Astrocyte (in vitro differentiated cells and primary cell): Measurements from ENCODE around the gene KCNK13. TPM values are rescaled to one million over a fixed set of nuclear protein-coding genes. Genes with fewer than 3 reads are reported as not detected.
A peak's percentile ranks its signal among the peaks of the same experiment; 100 is the strongest.

ENCODE experiments used
- DNase-seq: peaks from one replicate; pipeline ENCODE4 v3.0.0-alpha.2; 2010; ENCODE audit warnings: low read depth
- FAIRE-seq: peaks from 2 replicates; lab custom pipeline; 2011; peaks lifted over from hg19 to GRCh38; lab: Jason Lieb, UNC
- H2AFZ ChIP-seq: 2 replicates; pipeline ENCODE4 v1.6.0; 2012; ENCODE audit warnings: low read depth, low read length, inconsistent platforms
- H3K27ac ChIP-seq: 2 replicates; pipeline ENCODE4 v1.5.1; 2011; ENCODE audit warnings: low read depth, low read length, inconsistent platforms
- H3K27me3 ChIP-seq: 2 replicates; pipeline ENCODE4 v1.6.0; 2011; ENCODE audit warnings: low read length, inconsistent platforms; ENCODE audit not compliant: insufficient read depth
- H3K36me3 ChIP-seq: 2 replicates; pipeline ENCODE4 v1.5.1; 2011; ENCODE audit warnings: low read length, inconsistent platforms; ENCODE audit not compliant: insufficient read depth
- H3K4me1 ChIP-seq: 2 replicates; pipeline ENCODE4 v1.5.1; 2011; ENCODE audit warnings: low read length, inconsistent platforms; ENCODE audit not compliant: insufficient read depth
- H3K4me2 ChIP-seq: 2 replicates; pipeline ENCODE4 v1.6.0; 2012; ENCODE audit warnings: low read length, inconsistent platforms
- H3K4me3 ChIP-seq: 2 replicates; pipeline ENCODE4 v1.5.1; 2011; ENCODE audit warnings: low read depth, mild to moderate bottlenecking, low read length, inconsistent platforms; ENCODE audit not compliant: insufficient read depth
- H3K79me2 ChIP-seq: 2 replicates; pipeline ENCODE4 v1.6.0; 2012; ENCODE audit warnings: mild to moderate bottlenecking, low read length, inconsistent platforms; ENCODE audit not compliant: insufficient read depth
- H3K9ac ChIP-seq: 2 replicates; pipeline ENCODE4 v1.6.0; 2012; ENCODE audit warnings: mild to moderate bottlenecking, low read length, inconsistent platforms
- H3K9me3 ChIP-seq: 2 replicates; pipeline ENCODE4 v1.5.1; 2012; ENCODE audit warnings: low read depth, mild to moderate bottlenecking, low read length, inconsistent platforms; ENCODE audit not compliant: insufficient read depth
- H4K20me1 ChIP-seq: 2 replicates; pipeline ENCODE4 v1.6.0; 2012; ENCODE audit warnings: low read length, inconsistent platforms; ENCODE audit not compliant: insufficient read depth
- H3K27ac Mint-ChIP-seq: one replicate; pipeline ENCODE4 v1.8.0; 2021; ENCODE audit warnings: mild to moderate bottlenecking, mixed read lengths; ENCODE audit not compliant: unreplicated experiment
- H3K27me3 Mint-ChIP-seq: one replicate; pipeline ENCODE4 v1.8.0; 2021; ENCODE audit warnings: low read depth, mixed read lengths; ENCODE audit not compliant: unreplicated experiment
- H3K36me3 Mint-ChIP-seq: one replicate; pipeline ENCODE4 v1.8.0; 2021; ENCODE audit warnings: low read depth, mixed read lengths; ENCODE audit not compliant: unreplicated experiment
- H3K4me1 Mint-ChIP-seq: one replicate; pipeline ENCODE4 v1.8.0; 2021; ENCODE audit warnings: low read depth, mixed read lengths; ENCODE audit not compliant: unreplicated experiment
- H3K4me3 Mint-ChIP-seq: one replicate; pipeline ENCODE4 v1.8.0; 2021; ENCODE audit warnings: mild to moderate bottlenecking, moderate library complexity, mixed read lengths; ENCODE audit not compliant: unreplicated experiment
- H3K9me3 Mint-ChIP-seq: one replicate; pipeline ENCODE4 v1.8.0; 2021; ENCODE audit warnings: mild to moderate bottlenecking, mixed read lengths; ENCODE audit not compliant: unreplicated experiment
- EZH2 ChIP-seq: IDR thresholded peaks from 2 replicates; pipeline ENCODE4 v1.6.1; 2012; ENCODE audit warnings: mild to moderate bottlenecking, low read length, inconsistent platforms; ENCODE audit not compliant: insufficient read depth
- total RNA-seq: library from RNA; stranded (reverse); gene quantifications from 2 replicates; pipeline ENCODE4 v1.2.1, GENCODE V29; 2021
- TF ChIP-seq, protein P1 (sequence below): IDR thresholded peaks from 2 replicates; pipeline ENCODE4 v1.5.1; 2011; ENCODE audit warnings: low read depth, mild to moderate bottlenecking, inconsistent platforms, low read length, moderate library complexity; ENCODE audit not compliant: insufficient read depth

KCNK13 gene
- total RNA-seq, 1 donor from 2014 or later, result 0.09 TPM

DNA sequence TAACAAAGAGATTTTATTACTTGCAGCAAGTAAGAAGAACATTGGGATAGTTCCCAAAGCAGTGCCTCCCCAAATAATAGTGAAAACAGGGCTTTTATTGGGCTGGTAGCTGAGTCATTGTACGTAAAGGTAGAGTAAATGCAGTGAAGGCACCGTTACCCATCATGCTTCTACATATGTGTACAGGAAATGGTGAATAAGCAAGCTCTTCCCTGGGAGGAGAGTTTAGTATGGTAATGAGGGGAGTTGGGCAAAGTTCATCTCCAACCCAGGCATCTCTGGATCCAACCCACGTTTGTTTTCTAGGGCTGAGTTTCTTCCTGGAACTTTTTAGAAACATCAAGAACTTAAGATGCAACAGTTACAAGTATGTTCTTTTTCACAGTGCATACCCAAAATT, 56.2 kb downstream of the KCNK13 start:
- Histone ChIP-seq H3K9ac (no peak overlapping the region), H3K4me2 (no peak overlapping the region), H3K9me3 (no peaks in the 10 kb centered on the region), H2AFZ (no peak overlapping the region), H3K4me3 (no peak overlapping the region), H3K36me3 (no peaks in the 10 kb centered on the region), H3K79me2 (no peaks in the 10 kb centered on the region), H3K27ac (no peak overlapping the region), H4K20me1 (no peaks in the 10 kb centered on the region), H3K4me1 (no peaks in the 10 kb centered on the region), H3K27me3 (peaks cover 3% of the 10 kb centered on the region)
- TF ChIP-seq, protein P1, sequence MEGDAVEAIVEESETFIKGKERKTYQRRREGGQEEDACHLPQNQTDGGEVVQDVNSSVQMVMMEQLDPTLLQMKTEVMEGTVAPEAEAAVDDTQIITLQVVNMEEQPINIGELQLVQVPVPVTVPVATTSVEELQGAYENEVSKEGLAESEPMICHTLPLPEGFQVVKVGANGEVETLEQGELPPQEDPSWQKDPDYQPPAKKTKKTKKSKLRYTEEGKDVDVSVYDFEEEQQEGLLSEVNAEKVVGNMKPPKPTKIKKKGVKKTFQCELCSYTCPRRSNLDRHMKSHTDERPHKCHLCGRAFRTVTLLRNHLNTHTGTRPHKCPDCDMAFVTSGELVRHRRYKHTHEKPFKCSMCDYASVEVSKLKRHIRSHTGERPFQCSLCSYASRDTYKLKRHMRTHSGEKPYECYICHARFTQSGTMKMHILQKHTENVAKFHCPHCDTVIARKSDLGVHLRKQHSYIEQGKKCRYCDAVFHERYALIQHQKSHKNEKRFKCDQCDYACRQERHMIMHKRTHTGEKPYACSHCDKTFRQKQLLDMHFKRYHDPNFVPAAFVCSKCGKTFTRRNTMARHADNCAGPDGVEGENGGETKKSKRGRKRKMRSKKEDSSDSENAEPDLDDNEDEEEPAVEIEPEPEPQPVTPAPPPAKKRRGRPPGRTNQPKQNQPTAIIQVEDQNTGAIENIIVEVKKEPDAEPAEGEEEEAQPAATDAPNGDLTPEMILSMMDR, result no peak
- TF ChIP-seq EZH2, result no peak
- FAIRE-seq (no peak), DNase-seq (no peak)
- Mint-ChIP-seq H3K4me3 (no peak overlapping the region), H3K4me1 (no peaks in the 10 kb centered on the region), H3K27me3 (peaks cover 3% of the 10 kb centered on the region), H3K27ac (no peak overlapping the region), H3K36me3 (no peaks in the 10 kb centered on the region), H3K9me3 (no peaks in the 10 kb centered on the region)

DNA sequence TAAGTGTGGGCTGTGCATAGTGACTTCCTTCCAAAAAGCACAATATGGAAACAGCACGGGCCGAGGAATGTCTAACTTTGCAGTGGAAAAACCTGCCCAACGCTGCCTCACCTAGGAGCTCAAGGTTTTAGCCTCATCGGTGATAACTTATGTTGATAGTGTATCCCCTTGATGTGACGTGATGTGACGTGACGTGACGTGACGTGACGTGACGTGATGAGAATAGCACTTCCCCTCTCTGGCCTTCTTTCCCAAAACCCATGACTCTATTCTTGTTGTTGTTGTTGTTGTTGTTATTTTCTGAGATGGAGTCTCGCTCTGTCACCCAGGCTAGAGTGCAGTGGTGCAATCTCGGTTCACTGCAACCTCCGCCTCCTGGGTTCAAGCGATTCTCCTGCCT, 64.5 kb downstream of the KCNK13 start:
- Histone ChIP-seq H3K79me2 (no peaks in the 10 kb centered on the region), H3K4me2 (no peak overlapping the region), H2AFZ (no peak overlapping the region), H4K20me1 (no peaks in the 10 kb centered on the region), H3K9me3 (no peaks in the 10 kb centered on the region), H3K9ac (no peak overlapping the region), H3K27me3 (peaks cover 4% of the 10 kb centered on the region), H3K4me1 (no peaks in the 10 kb centered on the region), H3K36me3 (no peaks in the 10 kb centered on the region), H3K4me3 (no peak overlapping the region), H3K27ac (no peak overlapping the region)
- Mint-ChIP-seq H3K27ac (no peak overlapping the region), H3K4me1 (no peaks in the 10 kb centered on the region), H3K4me3 (no peak overlapping the region), H3K27me3 (peaks cover 2% of the 10 kb centered on the region), H3K9me3 (no peaks in the 10 kb centered on the region), H3K36me3 (no peaks in the 10 kb centered on the region)
- no peak for DNase-seq
- TF ChIP-seq, protein P1, result no peak
- TF ChIP-seq EZH2, result no peak
- FAIRE-seq, result no peak

DNA sequence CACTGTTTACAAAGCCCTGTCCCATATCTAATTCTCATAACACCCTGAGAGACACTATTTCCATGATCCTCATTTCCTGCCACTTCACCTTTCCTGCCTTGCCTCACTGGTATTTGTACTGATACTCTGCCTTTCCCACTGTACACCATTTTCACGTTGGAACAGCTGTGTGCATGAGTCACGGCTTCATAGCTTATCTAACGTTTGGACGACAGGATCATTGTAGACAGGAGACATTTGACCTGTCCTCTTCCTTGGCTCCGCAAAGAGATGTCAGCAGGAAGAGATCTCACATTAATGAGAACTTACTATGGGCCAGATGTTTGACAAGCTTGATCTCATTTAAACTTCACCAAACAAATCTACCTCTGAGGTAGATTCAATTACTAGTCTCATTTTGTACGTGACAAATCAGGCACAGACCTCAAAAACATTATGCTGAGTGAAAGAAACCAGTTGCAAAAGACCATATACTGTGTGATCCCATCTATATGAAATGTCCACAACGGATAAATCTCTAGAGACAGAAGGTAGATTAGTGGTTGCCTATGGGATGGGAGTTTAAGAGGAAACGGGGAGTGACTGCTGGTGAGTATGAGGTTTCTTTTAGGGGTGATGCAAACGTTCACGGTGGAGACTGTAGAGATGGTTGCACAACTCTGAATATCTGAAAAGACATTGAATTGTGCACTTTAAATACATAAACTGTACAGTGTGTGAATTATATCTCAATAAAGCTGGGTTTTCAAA, 71.2 kb downstream of the KCNK13 start:
- no peaks in the 10 kb centered on the region for H4K20me1 ChIP-seq
- no peak overlapping the region for H2AFZ ChIP-seq
- no peak overlapping the region for H3K9ac ChIP-seq
- H3K27me3 ChIP-seq, result no peaks in the 10 kb centered on the region
- H3K9me3 Mint-ChIP-seq, result no peaks in the 10 kb centered on the region
- H3K79me2 ChIP-seq, result no peaks in the 10 kb centered on the region
- no peak overlapping the region for H3K27ac ChIP-seq
- no peak overlapping the region for H3K4me3 Mint-ChIP-seq
- FAIRE-seq (no peak), DNase-seq (peak; percentile 31)
- H3K36me3 Mint-ChIP-seq, result no peaks in the 10 kb centered on the region
- TF ChIP-seq, protein P1, result no peak
- TF ChIP-seq EZH2, result no peak
- H3K36me3 ChIP-seq, result no peaks in the 10 kb centered on the region
- H3K27me3 Mint-ChIP-seq, result no peaks in the 10 kb centered on the region
- no peak overlapping the region for H3K4me3 ChIP-seq
- H3K9me3 ChIP-seq, result no peaks in the 10 kb centered on the region
- peak overlapping the region; percentile 12 for H3K4me2 ChIP-seq
- H3K4me1 ChIP-seq, result peaks cover 12% of the 10 kb centered on the region
- H3K4me1 Mint-ChIP-seq, result peaks cover 14% of the 10 kb centered on the region
- peak overlapping the region; percentile 21 for H3K27ac Mint-ChIP-seq
